SK-N-SH treated with all-trans-retinoic acid at 6 μM for 48 hours (cell line): ENCODE measurements around the gene FARS2.

Source experiments
- ATAC-seq: fragments of 200-7000 bp; cut with Tn5 transposase; 3 replicates; pipeline ENCODE4 v1.9.1; 2020; ENCODE audit warnings: mild to moderate bottlenecking, moderate library complexity
- ARNTL ChIP-seq: fragments of 450-650 bp; formaldehyde crosslinking; IDR thresholded peaks from 2 replicates; pipeline ENCODE4 v1.5.0; 2020; ENCODE audit warnings: low read depth, mild to moderate bottlenecking, moderate library complexity, borderline replicate concordance
- BACH2 ChIP-seq: fragments of 250-450 bp; sonication (Bioruptor Pico); IDR thresholded peaks from 2 replicates; pipeline ENCODE4 v1.9.0; 2021; ENCODE audit warnings: mild to moderate bottlenecking, borderline replicate concordance
- CREB5 ChIP-seq: fragments of 250-450 bp; sonication (Bioruptor Pico); IDR thresholded peaks from 2 replicates; pipeline ENCODE4 v1.5.1; 2020; ENCODE audit warnings: low read depth, mild to moderate bottlenecking, moderate library complexity
- CSDC2 ChIP-seq: fragments of 250-450 bp; sonication (Bioruptor Pico); IDR thresholded peaks from 2 replicates; pipeline ENCODE4 v1.5.0; 2020; ENCODE audit warnings: mild to moderate bottlenecking, moderate library complexity
- ESRRG ChIP-seq: fragments of 250-450 bp; sonication (Bioruptor Pico); IDR thresholded peaks from 2 replicates; pipeline ENCODE4 v1.6.1; 2021; ENCODE audit warnings: mild to moderate bottlenecking
- GLIS3 ChIP-seq: fragments of 250-450 bp; sonication (Bioruptor Pico); IDR thresholded peaks from 2 replicates; pipeline ENCODE4 v1.5.0; 2020; ENCODE audit warnings: mild to moderate bottlenecking, moderate library complexity
- ISL1 ChIP-seq: fragments of 250-450 bp; sonication (Bioruptor Pico); IDR thresholded peaks from 2 replicates; pipeline ENCODE4 v2.1.2; 2022; ENCODE audit warnings: mild to moderate bottlenecking, moderate library complexity
- OSR1 ChIP-seq: fragments of 250-450 bp; sonication (Bioruptor Pico); IDR thresholded peaks from 2 replicates; pipeline ENCODE4 v1.8.0; 2022; ENCODE audit warnings: moderate library complexity, mild to moderate bottlenecking, inconsistent platforms
- PATZ1 ChIP-seq: fragments of 250-450 bp; sonication (Bioruptor Pico); IDR thresholded peaks from 2 replicates; pipeline ENCODE4 v1.8.0; 2020; ENCODE audit warnings: mild to moderate bottlenecking, moderate library complexity, borderline replicate concordance
- PPARA ChIP-seq: fragments of 250-450 bp; sonication (Bioruptor Pico); IDR thresholded peaks from 2 replicates; pipeline ENCODE4 v1.5.0; 2020; ENCODE audit warnings: mild to moderate bottlenecking, borderline replicate concordance
- RARB ChIP-seq: fragments of 250-450 bp; sonication (Bioruptor Pico); IDR thresholded peaks from 2 replicates; pipeline ENCODE4 v1.8.0; 2021; ENCODE audit warnings: mild to moderate bottlenecking, moderate library complexity
- SNAI2 ChIP-seq: fragments of 250-450 bp; sonication (Bioruptor Pico); IDR thresholded peaks from 2 replicates; pipeline ENCODE4 v1.5.0; 2020; ENCODE audit warnings: mild to moderate bottlenecking, moderate library complexity
- TCF4 ChIP-seq: fragments of 250-450 bp; sonication (Bioruptor Pico); IDR thresholded peaks from 2 replicates; pipeline ENCODE4 v1.8.0; 2021; ENCODE audit warnings: mild to moderate bottlenecking, moderate library complexity, borderline replicate concordance
- TOX ChIP-seq: fragments of 250-450 bp; sonication (Bioruptor Pico); IDR thresholded peaks from 2 replicates; pipeline ENCODE4 v1.8.0; 2021; ENCODE audit warnings: mild to moderate bottlenecking, moderate library complexity, borderline replicate concordance
- TSHZ2 ChIP-seq: fragments of 250-450 bp; sonication (Bioruptor Pico); IDR thresholded peaks from 2 replicates; pipeline ENCODE4 v1.5.0; 2020; ENCODE audit warnings: mild to moderate bottlenecking, moderate library complexity
- ZC3H10 ChIP-seq: fragments of 250-450 bp; sonication (Bioruptor Pico); IDR thresholded peaks from 2 replicates; pipeline ENCODE4 v1.5.1; 2021; ENCODE audit warnings: mild to moderate bottlenecking, moderate library complexity
- ZFP3 ChIP-seq: fragments of 250-450 bp; sonication (Bioruptor Pico); IDR thresholded peaks from 2 replicates; pipeline ENCODE4 v1.5.0; 2020; ENCODE audit warnings: mild to moderate bottlenecking, moderate library complexity
- ZFP30 ChIP-seq: fragments of 450-650 bp; formaldehyde crosslinking; IDR thresholded peaks from 2 replicates; pipeline ENCODE4 v1.5.0; 2022; ENCODE audit warnings: mild to moderate bottlenecking, moderate library complexity
- ZNF565 ChIP-seq: fragments of 450-650 bp; formaldehyde crosslinking; conservative IDR thresholded peaks from 2 replicates; pipeline ENCODE4 v1.5.0; 2020; ENCODE audit warnings: low read depth, mild to moderate bottlenecking, moderate library complexity
- ZNF70 ChIP-seq: fragments of 450-650 bp; formaldehyde crosslinking; IDR thresholded peaks from 2 replicates; pipeline ENCODE4 v1.5.0; 2020; ENCODE audit warnings: mild to moderate bottlenecking, moderate library complexity
- ZNF8 ChIP-seq: fragments of 450-650 bp; formaldehyde crosslinking; IDR thresholded peaks from 2 replicates; pipeline ENCODE4 v1.5.0; 2020; ENCODE audit warnings: mild to moderate bottlenecking, moderate library complexity
- TF ChIP-seq, protein P1 (sequence below): fragments of 250-450 bp; sonication (Bioruptor Pico); IDR thresholded peaks from 2 replicates; pipeline ENCODE4 v1.5.1; 2021; ENCODE audit warnings: mild to moderate bottlenecking, moderate library complexity
- TF ChIP-seq, protein P2 (sequence below): fragments of 250-450 bp; sonication (Bioruptor Pico); IDR thresholded peaks from 2 replicates; pipeline ENCODE4 v1.8.0; 2021; ENCODE audit warnings: low read depth, mild to moderate bottlenecking, moderate library complexity, borderline replicate concordance

The FARS2 gene

DNA sequence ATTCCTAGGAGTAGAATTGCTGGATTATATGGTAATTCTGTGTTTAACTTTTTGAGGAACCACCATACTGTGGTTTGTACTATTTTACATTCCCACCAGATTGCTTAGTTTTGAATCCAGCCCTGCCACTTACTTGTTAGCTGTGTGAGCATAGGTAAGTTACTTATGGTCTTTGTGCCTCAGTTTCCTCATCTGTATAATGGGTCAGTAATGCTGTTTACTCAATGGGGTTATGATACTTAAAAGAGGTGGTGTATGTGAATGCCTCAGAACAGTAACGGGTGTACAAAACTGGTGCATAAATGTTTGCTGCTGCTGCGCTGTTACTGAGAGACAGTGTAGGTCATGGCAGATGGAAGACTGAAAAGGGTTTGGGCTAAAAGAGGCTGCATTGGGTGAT is 506.2 kb downstream of the FARS2 start:
- no peak for ATAC-seq
- no peak for TF ChIP-seq PPARA
- TF ChIP-seq ZFP30, result no peak
- no peak for TF ChIP-seq ZNF8 (CRISPR knock-in tag)
- TF ChIP-seq GLIS3, result no peak
- TF ChIP-seq ZNF565 (CRISPR knock-in tag), result no peak
- no peak for TF ChIP-seq TSHZ2 (CRISPR knock-in tag)
- TF ChIP-seq ZC3H10 (CRISPR knock-in tag), result no peak
- no peak for TF ChIP-seq OSR1
- TF ChIP-seq SNAI2 (CRISPR knock-in tag), result no peak
- no peak for TF ChIP-seq CREB5 (CRISPR knock-in tag)
- no peak for TF ChIP-seq RARB
- no peak for TF ChIP-seq ISL1 (CRISPR knock-in tag)
- TF ChIP-seq, protein P1, sequence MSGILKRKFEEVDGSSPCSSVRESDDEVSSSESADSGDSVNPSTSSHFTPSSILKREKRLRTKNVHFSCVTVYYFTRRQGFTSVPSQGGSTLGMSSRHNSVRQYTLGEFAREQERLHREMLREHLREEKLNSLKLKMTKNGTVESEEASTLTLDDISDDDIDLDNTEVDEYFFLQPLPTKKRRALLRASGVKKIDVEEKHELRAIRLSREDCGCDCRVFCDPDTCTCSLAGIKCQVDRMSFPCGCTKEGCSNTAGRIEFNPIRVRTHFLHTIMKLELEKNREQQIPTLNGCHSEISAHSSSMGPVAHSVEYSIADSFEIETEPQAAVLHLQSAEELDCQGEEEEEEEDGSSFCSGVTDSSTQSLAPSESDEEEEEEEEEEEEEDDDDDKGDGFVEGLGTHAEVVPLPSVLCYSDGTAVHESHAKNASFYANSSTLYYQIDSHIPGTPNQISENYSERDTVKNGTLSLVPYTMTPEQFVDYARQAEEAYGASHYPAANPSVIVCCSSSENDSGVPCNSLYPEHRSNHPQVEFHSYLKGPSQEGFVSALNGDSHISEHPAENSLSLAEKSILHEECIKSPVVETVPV, result no peak
- TF ChIP-seq ESRRG, result no peak
- TF ChIP-seq PATZ1 (CRISPR knock-in tag), result no peak
- no peak for TF ChIP-seq BACH2
- TF ChIP-seq, protein P2, sequence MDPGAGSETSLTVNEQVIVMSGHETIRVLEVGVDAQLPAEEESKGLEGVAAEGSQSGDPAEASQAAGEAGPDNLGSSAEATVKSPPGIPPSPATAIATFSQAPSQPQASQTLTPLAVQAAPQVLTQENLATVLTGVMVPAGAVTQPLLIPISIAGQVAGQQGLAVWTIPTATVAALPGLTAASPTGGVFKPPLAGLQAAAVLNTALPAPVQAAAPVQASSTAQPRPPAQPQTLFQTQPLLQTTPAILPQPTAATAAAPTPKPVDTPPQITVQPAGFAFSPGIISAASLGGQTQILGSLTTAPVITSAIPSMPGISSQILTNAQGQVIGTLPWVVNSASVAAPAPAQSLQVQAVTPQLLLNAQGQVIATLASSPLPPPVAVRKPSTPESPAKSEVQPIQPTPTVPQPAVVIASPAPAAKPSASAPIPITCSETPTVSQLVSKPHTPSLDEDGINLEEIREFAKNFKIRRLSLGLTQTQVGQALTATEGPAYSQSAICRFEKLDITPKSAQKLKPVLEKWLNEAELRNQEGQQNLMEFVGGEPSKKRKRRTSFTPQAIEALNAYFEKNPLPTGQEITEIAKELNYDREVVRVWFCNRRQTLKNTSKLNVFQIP (CRISPR knock-in tag), result no peak
- no peak for TF ChIP-seq ZNF70
- TF ChIP-seq, all 23 proteins: peak for 0

GRCh38 chr6:5771211-5771610 is 509.9 kb downstream of the FARS2 start:
- ATAC-seq, result no peak
- TF ChIP-seq ZFP3 (CRISPR knock-in tag), result no peak
- TF ChIP-seq ZFP30, result no peak
- TF ChIP-seq ZNF565 (CRISPR knock-in tag), result no peak
- TF ChIP-seq PPARA, result no peak
- TF ChIP-seq CSDC2 (CRISPR knock-in tag), result no peak
- no peak for TF ChIP-seq ZNF8 (CRISPR knock-in tag)
- no peak for TF ChIP-seq ISL1 (CRISPR knock-in tag)
- no peak for TF ChIP-seq TSHZ2 (CRISPR knock-in tag)
- TF ChIP-seq, protein P2 (CRISPR knock-in tag), result no peak
- no peak for TF ChIP-seq ZNF70
- TF ChIP-seq TOX (CRISPR knock-in tag), result no peak
- no peak for TF ChIP-seq OSR1
- TF ChIP-seq BACH2, result no peak
- TF ChIP-seq ESRRG, result no peak
- no peak for TF ChIP-seq ARNTL
- TF ChIP-seq ZC3H10 (CRISPR knock-in tag), result no peak
- no peak for TF ChIP-seq TCF4
